HepG2 (cell line): ENCODE measurements around the gene TMEM14B. TPM values are rescaled to one million over a fixed set of nuclear protein-coding genes. Genes with fewer than 3 reads are reported as not detected.

Source experiments
- AKNA ChIP-seq: sonication (generic); formaldehyde crosslinking; IDR thresholded peaks from 2 replicates; pipeline ENCODE4 v1.4.0; 2020; ENCODE audit warnings: missing genetic modification reagents, borderline replicate concordance
- ARHGAP35 ChIP-seq: sonication (generic); formaldehyde crosslinking; IDR thresholded peaks from 2 replicates; pipeline ENCODE4 v1.9.0; 2022; ENCODE audit warnings: mild to moderate bottlenecking, inconsistent platforms, moderate library complexity, missing genetic modification reagents, borderline replicate concordance
- ARID3A ChIP-seq: IDR thresholded peaks from 2 replicates; pipeline ENCODE4 v1.6.1; 2012; ENCODE audit warnings: low read depth, low read length, improper control_type of control experiment
- DR1 ChIP-seq: sonication (generic); formaldehyde crosslinking; IDR thresholded peaks from 2 replicates; pipeline ENCODE4 v1.8.0; 2021; ENCODE audit warnings: mild to moderate bottlenecking, missing genetic modification reagents, inconsistent platforms
- EEA1 ChIP-seq: sonication (generic); formaldehyde crosslinking; IDR thresholded peaks from 2 replicates; pipeline ENCODE4 v1.5.1; 2020; ENCODE audit warnings: mild to moderate bottlenecking, missing genetic modification reagents, borderline replicate concordance
- FOXP1 ChIP-seq, 2 experiments: fragments of 450-650 bp in 1 of 2; IDR thresholded peaks; 2 replicates each; pipeline ENCODE4 v1.6.1; 2017 to 2018; ENCODE audit warnings: antibody characterized with exemption in 1 of 2
- GATA4 ChIP-seq: sonication (generic); IDR thresholded peaks from 2 replicates; pipeline ENCODE4 v1.6.1; 2016; ENCODE audit warnings: antibody characterized with exemption, low read depth, borderline replicate concordance
- HIVEP1 ChIP-seq: sonication (generic); formaldehyde crosslinking; IDR thresholded peaks from 2 replicates; pipeline ENCODE4 v1.4.0; 2020; ENCODE audit warnings: mild to moderate bottlenecking, missing genetic modification reagents
- KDM6A ChIP-seq: IDR thresholded peaks from 2 replicates; pipeline ENCODE4 v1.6.1; 2016; ENCODE audit warnings: low read depth
- MATR3 ChIP-seq: sonication (generic); formaldehyde crosslinking; IDR thresholded peaks from 2 replicates; pipeline ENCODE4 v1.4.0; 2020; ENCODE audit warnings: missing genetic modification reagents
- MTERF4 ChIP-seq: sonication (generic); formaldehyde crosslinking; IDR thresholded peaks from 2 replicates; pipeline ENCODE4 v1.8.0; 2023; ENCODE audit warnings: mild to moderate bottlenecking, missing genetic modification reagents
- NFRKB ChIP-seq: fragments of 450-650 bp; IDR thresholded peaks from 2 replicates; pipeline ENCODE4 v1.6.1; 2017
- NR3C1 ChIP-seq: sonication (generic); formaldehyde crosslinking; IDR thresholded peaks from 2 replicates; pipeline ENCODE4 v1.4.0; 2020; ENCODE audit warnings: missing genetic modification reagents
- TOE1 ChIP-seq: sonication (generic); formaldehyde crosslinking; IDR thresholded peaks from 2 replicates; pipeline ENCODE4 v1.4.0; 2020; ENCODE audit warnings: mild to moderate bottlenecking, missing genetic modification reagents
- ZBTB49 ChIP-seq: sonication (generic); formaldehyde crosslinking; IDR thresholded peaks from 2 replicates; pipeline ENCODE4 v1.4.0; 2020; ENCODE audit warnings: missing genetic modification reagents, borderline replicate concordance
- ZNF619 ChIP-seq: sonication (generic); formaldehyde crosslinking; IDR thresholded peaks from 2 replicates; pipeline ENCODE4 v1.4.0; 2020; ENCODE audit warnings: mild to moderate bottlenecking, missing genetic modification reagents
- ZNF670 ChIP-seq: sonication (generic); formaldehyde crosslinking; IDR thresholded peaks from 2 replicates; pipeline ENCODE4 v1.8.0; 2022; ENCODE audit warnings: mild to moderate bottlenecking, missing genetic modification reagents, borderline replicate concordance
- ZNF713 ChIP-seq: sonication (generic); formaldehyde crosslinking; IDR thresholded peaks from 2 replicates; pipeline ENCODE4 v1.4.0; 2020; ENCODE audit warnings: mild to moderate bottlenecking, missing genetic modification reagents
- polyA plus RNA-seq, 8 experiments: library from polyadenylated mRNA; depleted of rRNA in 3 of 8; stranded (reverse) in 7 of 8; unstranded in 1 of 8; fragments of >200 nt; fragmentation: Illumina TruSeq in 4 of 8; extraction: Trizol in 4 of 8; gene quantifications; 2 replicates each; pipeline versions ENCODE4 v1.2.1 to v1.2.3, GENCODE V29; 2011 to 2016; ENCODE audit warnings: low read depth in 4 of 8, missing spikeins in 1 of 8, mixed read lengths in 1 of 8; ENCODE audit not compliant: insufficient read depth in 1 of 8
- total RNA-seq, 5 experiments: library from RNA; depleted of rRNA; stranded (reverse); fragments of >200 nt; fragmentation: Illumina TruSeq; extraction: Trizol; gene quantifications; 2 replicates each; pipeline ENCODE4 v1.2.3, GENCODE V29; 2016; ENCODE audit warnings: low read depth in 1 of 5

Gene TMEM14B
- total and polyA plus RNA-seq, 2 of the 13 experiments (the other 11 are each of a cell fraction or from before 2014, with no cell fraction given) = 133 to 200 TPM

- 0 out of 2 replicates have a peak, but pooled peaks have one; percentile 45 for TF ChIP-seq KDM6A (CRISPR knock-in tag)
- TF ChIP-seq FOXP1 (IDR thresholded peaks at IDR 0.05) = no peak
- peak; percentile 37; the same call in 1 of the 2 replicates for TF ChIP-seq FOXP1 (CRISPR knock-in tag; IDR thresholded peaks at IDR 0.05)
- no peak for TF ChIP-seq ZNF713 (CRISPR knock-in tag)
- TF ChIP-seq NFRKB = no peak
- peak; percentile 67 for TF ChIP-seq ZNF619
- peak; percentile 94; the same call in 1 of the 2 replicates for TF ChIP-seq TOE1
- TF ChIP-seq ZBTB49 (CRISPR knock-in tag) = no peak
- TF ChIP-seq NR3C1 = no peak
- TF ChIP-seq ARID3A = no peak
- TF ChIP-seq EEA1 (CRISPR knock-in tag) = no peak; the same call in 1 of the 2 replicates
- TF ChIP-seq HIVEP1 = peak; percentile 95
- peak; percentile 89 for TF ChIP-seq DR1
- TF ChIP-seq ARHGAP35 (CRISPR knock-in tag) = peak; percentile 90
- TF ChIP-seq GATA4 = no peak; the same call in 1 of the 2 replicates
- TF ChIP-seq AKNA (CRISPR knock-in tag) = no peak
- TF ChIP-seq MATR3 = no peak
- TF ChIP-seq MTERF4 (CRISPR knock-in tag) = peak; percentile 99
- 0 out of 2 replicates have a peak, but pooled peaks have one; percentile 75 for TF ChIP-seq ZNF670 (CRISPR knock-in tag)
Observed at GRCh38 chr6:10747251-10747972, at the start of gene TMEM14B (continued).
